Type B pancreatic cell (in vitro differentiated cells): ENCODE measurements around the gene LOXL3. TPM values are rescaled to one million over a fixed set of nuclear protein-coding genes. Genes with fewer than 3 reads are reported as not detected.
A peak's percentile ranks its signal among the peaks of the same experiment; 100 is the strongest.

Experiments
- DNase-seq: peaks from one replicate; pipeline ENCODE4 v3.0.0; 2021; ENCODE audit warnings: mixed read lengths; ENCODE audit not compliant: unreplicated experiment; ENCODE audit errors: extremely low spot score
- H3K27ac Mint-ChIP-seq: 2 replicates; pipeline ENCODE4 v1.8.0; 2021; ENCODE audit warnings: mild to moderate bottlenecking, mixed read lengths
- H3K27me3 Mint-ChIP-seq: 2 replicates; pipeline ENCODE4 v1.8.0; 2021; ENCODE audit warnings: mixed read lengths
- H3K36me3 Mint-ChIP-seq: 2 replicates; pipeline ENCODE4 v1.8.0; 2021; ENCODE audit warnings: mixed read lengths
- H3K4me1 Mint-ChIP-seq: one replicate; pipeline ENCODE4 v1.8.0; 2021; ENCODE audit warnings: mixed read lengths; ENCODE audit not compliant: unreplicated experiment
- H3K4me3 Mint-ChIP-seq: 2 replicates; pipeline ENCODE4 v1.8.0; 2021; ENCODE audit warnings: mild to moderate bottlenecking, mixed read lengths
- H3K9me3 Mint-ChIP-seq: 2 replicates; pipeline ENCODE4 v1.8.0; 2021; ENCODE audit warnings: mixed read lengths
- total RNA-seq: library from RNA; stranded (reverse); gene quantifications from 2 replicates; pipeline ENCODE4 v1.2.1, GENCODE V29; 2021; ENCODE audit warnings: low replicate concordance
- TF ChIP-seq, protein P1 (sequence below): fragments of 200-600 bp; sonication (generic); conservative IDR thresholded peaks from 2 replicates; pipeline ENCODE4 v1.5.0; 2021; ENCODE audit warnings: antibody characterized with exemption, mild to moderate bottlenecking

LOXL3 gene
- total RNA-seq, 1 donor from 2014 or later, result 23.8 TPM

DNA sequence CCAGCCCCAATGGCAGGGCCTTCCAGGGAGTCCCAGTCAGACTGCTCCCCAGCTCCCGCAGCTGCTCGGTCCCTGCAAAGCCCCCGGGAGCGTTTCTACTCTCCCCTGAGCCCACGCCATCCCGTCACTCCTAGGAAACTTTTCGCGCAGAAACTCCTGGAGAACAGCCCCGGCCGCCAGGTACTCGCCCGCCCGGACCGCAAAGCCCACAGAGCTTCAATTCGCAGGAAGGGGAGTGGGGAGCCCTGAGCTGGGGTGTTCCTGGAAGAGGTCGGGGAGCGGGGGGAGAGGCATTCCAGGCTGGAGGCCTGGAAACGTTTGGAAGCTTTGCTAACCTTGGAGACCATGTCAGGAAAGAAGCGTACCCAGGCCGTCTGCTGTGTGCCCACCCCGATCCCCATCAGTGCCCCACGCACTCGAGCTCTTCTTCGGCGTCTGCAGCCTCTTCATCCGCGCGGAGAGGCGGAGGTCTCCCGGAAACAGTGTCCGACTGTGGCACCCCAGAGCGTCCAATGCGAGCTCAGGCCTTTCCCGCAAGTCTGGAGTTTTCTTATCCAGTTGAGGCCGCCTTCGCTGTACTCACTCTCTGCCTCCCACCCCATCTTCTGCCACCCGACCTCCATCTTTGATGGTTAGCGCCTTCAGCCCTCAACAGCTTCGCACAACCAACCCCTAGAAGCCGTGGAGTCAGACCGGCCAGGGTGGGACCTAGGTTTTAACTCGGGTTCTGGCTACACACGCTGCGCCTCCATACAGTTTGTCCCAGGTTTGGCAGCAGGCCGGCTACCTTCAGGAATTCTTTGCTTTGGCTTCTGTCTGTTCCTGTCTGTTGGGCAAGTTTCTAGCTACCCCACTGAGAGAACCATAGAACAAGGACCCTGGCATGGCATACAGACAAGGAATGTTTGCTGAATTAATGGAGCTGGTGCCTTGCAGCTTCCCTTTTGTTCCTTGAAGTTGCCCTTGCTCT is 50.0 kb downstream of the LOXL3 start:
- Mint-ChIP-seq H3K9me3 (no peaks in the 10 kb centered on the region), H3K4me1 (peaks cover 48% of the 10 kb centered on the region), H3K27ac (peak overlapping the region; percentile 73), H3K27me3 (peaks cover 76% of the 10 kb centered on the region), H3K36me3 (peaks cover 22% of the 10 kb centered on the region), H3K4me3 (peak overlapping the region; percentile 86)
- TF ChIP-seq, protein P1, sequence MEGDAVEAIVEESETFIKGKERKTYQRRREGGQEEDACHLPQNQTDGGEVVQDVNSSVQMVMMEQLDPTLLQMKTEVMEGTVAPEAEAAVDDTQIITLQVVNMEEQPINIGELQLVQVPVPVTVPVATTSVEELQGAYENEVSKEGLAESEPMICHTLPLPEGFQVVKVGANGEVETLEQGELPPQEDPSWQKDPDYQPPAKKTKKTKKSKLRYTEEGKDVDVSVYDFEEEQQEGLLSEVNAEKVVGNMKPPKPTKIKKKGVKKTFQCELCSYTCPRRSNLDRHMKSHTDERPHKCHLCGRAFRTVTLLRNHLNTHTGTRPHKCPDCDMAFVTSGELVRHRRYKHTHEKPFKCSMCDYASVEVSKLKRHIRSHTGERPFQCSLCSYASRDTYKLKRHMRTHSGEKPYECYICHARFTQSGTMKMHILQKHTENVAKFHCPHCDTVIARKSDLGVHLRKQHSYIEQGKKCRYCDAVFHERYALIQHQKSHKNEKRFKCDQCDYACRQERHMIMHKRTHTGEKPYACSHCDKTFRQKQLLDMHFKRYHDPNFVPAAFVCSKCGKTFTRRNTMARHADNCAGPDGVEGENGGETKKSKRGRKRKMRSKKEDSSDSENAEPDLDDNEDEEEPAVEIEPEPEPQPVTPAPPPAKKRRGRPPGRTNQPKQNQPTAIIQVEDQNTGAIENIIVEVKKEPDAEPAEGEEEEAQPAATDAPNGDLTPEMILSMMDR, result no peak
- DNase-seq, result no peak

DNA sequence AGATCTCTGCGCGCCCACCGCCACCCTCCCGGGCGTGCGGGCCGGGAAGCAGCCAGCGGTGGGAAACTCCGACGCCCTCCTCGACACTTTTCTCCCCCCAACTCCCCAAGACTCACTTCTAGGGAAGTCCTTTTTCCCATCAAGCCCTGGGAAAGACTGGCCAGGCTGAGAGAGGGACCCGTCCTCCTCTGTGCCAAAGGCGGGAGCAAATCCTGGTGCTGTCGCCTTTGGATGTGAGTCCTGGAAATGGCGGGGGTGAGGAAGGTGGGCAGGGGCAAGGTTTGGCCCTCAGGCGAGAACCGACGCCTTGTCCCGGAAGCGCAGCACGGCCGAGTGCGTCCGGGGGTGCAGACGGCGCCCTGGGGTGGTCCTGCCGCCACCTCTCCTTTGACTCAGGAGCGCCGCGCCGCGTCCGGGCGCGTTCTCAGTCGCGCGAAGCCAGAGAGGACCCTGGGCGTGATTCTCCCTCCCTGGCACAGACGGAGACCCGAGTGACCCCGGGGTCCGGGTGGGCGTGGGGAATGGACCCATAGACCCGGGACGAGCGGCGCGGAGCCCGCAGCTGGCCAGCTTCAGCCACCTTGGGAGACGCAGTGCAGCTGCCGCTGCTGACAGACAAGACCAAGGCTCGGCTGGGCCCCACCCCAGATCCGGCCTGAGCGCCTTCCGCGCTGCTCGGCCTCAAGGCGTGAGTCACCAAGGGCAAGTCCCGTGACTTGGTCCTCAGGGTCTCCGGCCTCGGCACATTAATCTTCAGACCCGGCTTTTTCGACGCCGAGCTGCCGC is 50.8 kb downstream of the LOXL3 start:
- Mint-ChIP-seq H3K27me3 (peaks cover 76% of the 10 kb centered on the region), H3K4me3 (peak overlapping the region; percentile 86), H3K9me3 (no peaks in the 10 kb centered on the region), H3K27ac (peak overlapping the region; percentile 73), H3K36me3 (peaks cover 22% of the 10 kb centered on the region), H3K4me1 (peaks cover 46% of the 10 kb centered on the region)
- DNase-seq, result no peak
- TF ChIP-seq, protein P1, result no peak

DNA sequence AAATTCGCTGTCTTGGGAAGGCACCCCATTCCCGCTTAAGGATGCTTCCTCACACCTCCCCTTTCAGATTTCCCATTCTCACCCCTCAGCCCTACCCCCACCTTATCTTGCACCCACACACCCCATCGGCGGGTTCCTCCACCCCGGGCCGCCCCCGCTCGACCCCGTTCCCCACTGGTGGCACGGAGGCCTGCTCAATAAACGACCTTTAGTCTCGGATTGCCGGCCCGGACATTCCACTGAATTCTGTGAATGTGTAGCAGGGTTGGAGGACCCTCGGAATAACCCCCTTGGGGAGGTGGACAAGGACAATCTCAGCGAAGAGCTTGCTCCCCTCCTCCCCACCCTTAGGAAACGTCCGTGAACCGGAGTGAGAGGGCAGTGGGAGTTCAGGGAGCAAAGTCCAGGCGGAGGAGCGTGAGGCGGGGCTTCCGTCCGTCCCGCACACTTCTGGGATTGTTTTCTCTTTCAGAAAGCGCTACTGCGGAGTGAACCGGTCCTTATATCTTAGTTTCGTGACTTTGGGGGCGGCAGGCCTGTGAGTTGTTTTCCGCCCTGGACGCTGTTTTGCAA is 51.5 kb downstream of the LOXL3 start:
- TF ChIP-seq, protein P1, result no peak
- peaks cover 46% of the 10 kb centered on the region for H3K4me1 Mint-ChIP-seq

DNA sequence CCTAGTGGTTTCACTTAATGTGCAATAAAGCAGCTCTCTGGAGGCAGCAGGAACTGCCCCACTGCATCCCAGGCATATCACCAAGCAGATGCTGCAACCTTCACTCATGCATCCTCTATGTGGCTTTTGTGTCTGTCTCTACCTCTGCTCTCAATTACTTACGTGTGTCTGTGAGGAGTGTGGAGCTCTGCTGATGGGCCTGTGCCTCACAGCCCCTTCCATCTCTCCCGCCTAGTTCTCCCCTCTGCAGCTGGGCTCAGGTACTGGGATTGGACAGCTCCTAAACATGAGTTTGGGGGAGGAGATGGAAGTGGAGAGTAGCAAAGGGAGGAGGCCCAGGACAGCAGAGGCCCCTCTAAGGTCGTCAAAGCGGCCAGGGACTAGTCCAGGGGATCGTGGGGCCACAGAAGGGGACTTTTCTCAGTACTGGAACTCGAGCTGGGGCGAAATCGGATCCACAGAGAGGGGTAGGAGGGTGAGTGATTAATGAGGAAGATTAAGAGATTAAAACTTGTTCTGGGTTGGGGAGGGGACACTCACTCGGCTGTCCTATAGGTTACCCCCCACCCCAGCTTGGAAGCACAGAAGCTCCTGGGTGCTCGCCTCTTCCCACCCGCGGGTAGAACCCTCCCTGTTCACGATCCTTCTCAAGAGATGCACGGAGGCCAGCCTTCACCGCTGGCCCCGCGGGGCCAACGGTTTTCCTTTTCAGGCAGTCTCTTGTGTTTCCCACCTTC is 52.2 kb downstream of the LOXL3 start:
- Mint-ChIP-seq H3K27me3 (peaks cover 87% of the 10 kb centered on the region), H3K27ac (peak overlapping the region; percentile 54), H3K36me3 (peaks cover 18% of the 10 kb centered on the region), H3K9me3 (no peaks in the 10 kb centered on the region), H3K4me1 (peaks cover 41% of the 10 kb centered on the region), H3K4me3 (peak overlapping the region; percentile 86)
- TF ChIP-seq, protein P1, result no peak
- no peak for DNase-seq

More for the DNA sequence above, 51.5 kb downstream of the LOXL3 start:
- Mint-ChIP-seq H3K36me3 (peaks cover 22% of the 10 kb centered on the region), H3K27ac (peak overlapping the region; percentile 54), H3K4me3 (peak overlapping the region; percentile 86), H3K9me3 (no peaks in the 10 kb centered on the region), H3K27me3 (peaks cover 83% of the 10 kb centered on the region)
- DNase-seq, result no peak

DNA sequence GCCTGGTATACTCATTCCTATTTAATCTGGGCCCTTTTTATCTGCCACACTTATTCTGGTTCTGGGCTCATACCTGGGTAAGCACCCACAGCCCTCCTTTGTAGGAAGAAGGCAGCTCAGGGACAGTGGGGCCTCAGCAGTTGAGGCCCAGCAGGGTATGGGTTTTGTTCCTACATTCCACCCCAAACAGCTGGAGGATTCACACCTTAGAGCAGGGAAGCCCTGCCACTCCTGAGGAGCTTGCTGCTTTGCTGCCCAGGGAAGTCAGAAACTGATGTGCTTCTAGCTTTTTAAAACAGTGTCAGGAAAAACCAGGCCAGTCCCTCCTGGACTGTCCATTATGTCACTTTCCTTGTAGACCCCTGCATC is 53.2 kb downstream of the LOXL3 start:
- H3K36me3 Mint-ChIP-seq, result peaks cover 21% of the 10 kb centered on the region
- peak overlapping the region; percentile 73 for H3K4me3 Mint-ChIP-seq
- TF ChIP-seq, protein P1, result no peak
- H3K27me3 Mint-ChIP-seq, result peaks cover 95% of the 10 kb centered on the region
- H3K9me3 Mint-ChIP-seq, result no peaks in the 10 kb centered on the region
- no peak for DNase-seq
- peaks cover 40% of the 10 kb centered on the region for H3K4me1 Mint-ChIP-seq
- no peak overlapping the region for H3K27ac Mint-ChIP-seq
